ENCODE measurements around the gene CASQ2.
A peak's percentile ranks its signal among the peaks of the same experiment; 100 is the strongest.

- TF ChIP-seq, protein P1, sequence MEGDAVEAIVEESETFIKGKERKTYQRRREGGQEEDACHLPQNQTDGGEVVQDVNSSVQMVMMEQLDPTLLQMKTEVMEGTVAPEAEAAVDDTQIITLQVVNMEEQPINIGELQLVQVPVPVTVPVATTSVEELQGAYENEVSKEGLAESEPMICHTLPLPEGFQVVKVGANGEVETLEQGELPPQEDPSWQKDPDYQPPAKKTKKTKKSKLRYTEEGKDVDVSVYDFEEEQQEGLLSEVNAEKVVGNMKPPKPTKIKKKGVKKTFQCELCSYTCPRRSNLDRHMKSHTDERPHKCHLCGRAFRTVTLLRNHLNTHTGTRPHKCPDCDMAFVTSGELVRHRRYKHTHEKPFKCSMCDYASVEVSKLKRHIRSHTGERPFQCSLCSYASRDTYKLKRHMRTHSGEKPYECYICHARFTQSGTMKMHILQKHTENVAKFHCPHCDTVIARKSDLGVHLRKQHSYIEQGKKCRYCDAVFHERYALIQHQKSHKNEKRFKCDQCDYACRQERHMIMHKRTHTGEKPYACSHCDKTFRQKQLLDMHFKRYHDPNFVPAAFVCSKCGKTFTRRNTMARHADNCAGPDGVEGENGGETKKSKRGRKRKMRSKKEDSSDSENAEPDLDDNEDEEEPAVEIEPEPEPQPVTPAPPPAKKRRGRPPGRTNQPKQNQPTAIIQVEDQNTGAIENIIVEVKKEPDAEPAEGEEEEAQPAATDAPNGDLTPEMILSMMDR (IDR thresholded peaks at IDR 0.05), result peak; percentile 39 to 70 (median 58)
- TF ChIP-seq POLR2A (IDR thresholded peaks at IDR 0.05), result no peak
Measured at GRCh38 chr1:115807723-115808122, 39.2 kb upstream of the CASQ2 start.
